Measurements from ENCODE around the gene ZBTB47. TPM values are rescaled to one million over a fixed set of nuclear protein-coding genes. Genes with fewer than 3 reads are reported as not detected.

The ZBTB47 gene
- total RNA-seq, 4 donors from 2014 or later, result 41.5 to 67.6 (median 50.3) TPM

DNA sequence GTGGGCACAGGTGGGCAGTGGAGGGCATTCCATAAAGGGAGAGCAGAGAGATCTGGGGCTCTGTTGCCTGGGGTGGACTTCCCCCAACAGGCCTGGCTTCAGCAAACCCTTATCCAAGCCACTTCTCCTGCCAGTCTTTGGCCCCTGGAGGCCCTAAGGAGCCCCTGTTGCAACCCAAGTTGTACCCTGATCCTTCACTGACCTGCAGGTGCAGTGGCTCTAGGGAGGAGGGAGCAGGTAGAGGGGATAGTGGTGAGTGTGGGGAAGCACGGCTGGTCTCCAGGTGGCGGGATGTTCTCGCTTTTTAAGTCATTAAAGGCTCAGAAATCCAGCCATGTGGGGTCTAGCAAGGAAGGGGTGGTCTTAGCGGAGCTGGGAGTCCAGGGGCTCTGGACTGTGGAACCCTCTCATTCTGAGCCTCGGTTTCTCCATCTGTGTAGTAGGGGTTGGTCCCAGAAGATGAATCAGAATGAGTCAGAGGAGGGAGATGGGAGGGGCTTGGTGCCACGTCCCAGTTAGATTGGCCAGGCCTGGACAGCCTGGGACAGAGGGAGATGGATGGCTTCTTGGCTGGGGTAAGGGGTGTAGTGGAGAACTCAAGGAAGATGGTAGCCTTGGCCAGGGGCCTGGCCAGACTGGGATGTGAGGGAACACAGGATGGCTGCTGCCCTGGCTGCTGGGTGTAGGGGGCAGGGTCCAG is 2.6 kb downstream of the ZBTB47 start:
- TF ChIP-seq, protein P1, sequence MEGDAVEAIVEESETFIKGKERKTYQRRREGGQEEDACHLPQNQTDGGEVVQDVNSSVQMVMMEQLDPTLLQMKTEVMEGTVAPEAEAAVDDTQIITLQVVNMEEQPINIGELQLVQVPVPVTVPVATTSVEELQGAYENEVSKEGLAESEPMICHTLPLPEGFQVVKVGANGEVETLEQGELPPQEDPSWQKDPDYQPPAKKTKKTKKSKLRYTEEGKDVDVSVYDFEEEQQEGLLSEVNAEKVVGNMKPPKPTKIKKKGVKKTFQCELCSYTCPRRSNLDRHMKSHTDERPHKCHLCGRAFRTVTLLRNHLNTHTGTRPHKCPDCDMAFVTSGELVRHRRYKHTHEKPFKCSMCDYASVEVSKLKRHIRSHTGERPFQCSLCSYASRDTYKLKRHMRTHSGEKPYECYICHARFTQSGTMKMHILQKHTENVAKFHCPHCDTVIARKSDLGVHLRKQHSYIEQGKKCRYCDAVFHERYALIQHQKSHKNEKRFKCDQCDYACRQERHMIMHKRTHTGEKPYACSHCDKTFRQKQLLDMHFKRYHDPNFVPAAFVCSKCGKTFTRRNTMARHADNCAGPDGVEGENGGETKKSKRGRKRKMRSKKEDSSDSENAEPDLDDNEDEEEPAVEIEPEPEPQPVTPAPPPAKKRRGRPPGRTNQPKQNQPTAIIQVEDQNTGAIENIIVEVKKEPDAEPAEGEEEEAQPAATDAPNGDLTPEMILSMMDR (IDR thresholded peaks at IDR 0.05), result no peak
- DNase-seq (ENCODE audit: low spot score) (no peak), ATAC-seq (ENCODE audit: low FRiP score) (no peak)

DNA sequence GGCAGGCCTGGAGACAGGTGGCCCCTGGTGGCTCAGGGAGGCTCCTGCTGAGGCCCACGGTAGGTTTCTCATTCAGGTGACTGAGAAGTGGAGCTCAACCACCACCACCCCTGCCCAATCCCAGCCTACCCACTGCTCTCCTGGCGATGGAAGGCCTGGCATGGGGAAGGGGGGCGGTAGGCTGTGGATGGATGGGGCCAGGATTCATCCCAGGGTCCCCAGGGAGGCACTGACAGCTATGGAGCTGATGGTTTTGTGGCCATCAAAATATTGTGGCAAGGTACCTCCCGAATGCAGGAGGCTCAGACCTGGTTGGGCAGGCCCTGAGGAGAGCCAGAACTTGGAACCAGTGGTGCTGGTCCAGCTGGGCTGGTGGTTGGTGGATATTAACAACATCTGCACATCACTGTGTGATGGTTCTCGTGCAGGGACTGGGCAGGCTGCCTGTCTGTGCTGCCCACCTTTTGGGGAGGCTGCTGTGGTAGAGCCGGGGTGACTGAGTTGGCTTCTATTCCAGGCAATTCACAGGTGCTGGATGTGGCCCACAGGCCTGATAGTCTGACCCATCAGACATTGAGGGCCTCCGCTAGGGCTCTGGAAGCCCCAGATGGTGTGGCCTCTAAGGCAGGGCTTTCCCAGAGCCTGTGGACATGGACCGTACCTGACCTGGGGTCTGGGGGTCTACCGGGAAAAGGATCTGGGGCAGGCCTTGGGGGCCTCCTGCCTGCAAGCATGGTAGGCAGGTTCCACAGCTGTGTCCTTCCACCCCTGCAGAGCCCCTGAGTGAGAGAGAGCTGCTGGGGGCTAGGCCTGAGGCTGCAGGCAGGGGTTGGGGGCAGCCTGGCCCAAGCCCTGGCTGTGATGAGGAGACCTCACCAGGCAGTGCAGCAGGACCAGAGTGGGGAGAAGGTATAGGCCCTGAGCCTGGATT is 3.4 kb downstream of the ZBTB47 start:
- TF ChIP-seq, protein P1 (IDR thresholded peaks at IDR 0.05), result no peak
- ATAC-seq (ENCODE audit: low FRiP score) (no peak), DNase-seq (ENCODE audit: low spot score) (no peak)

DNA sequence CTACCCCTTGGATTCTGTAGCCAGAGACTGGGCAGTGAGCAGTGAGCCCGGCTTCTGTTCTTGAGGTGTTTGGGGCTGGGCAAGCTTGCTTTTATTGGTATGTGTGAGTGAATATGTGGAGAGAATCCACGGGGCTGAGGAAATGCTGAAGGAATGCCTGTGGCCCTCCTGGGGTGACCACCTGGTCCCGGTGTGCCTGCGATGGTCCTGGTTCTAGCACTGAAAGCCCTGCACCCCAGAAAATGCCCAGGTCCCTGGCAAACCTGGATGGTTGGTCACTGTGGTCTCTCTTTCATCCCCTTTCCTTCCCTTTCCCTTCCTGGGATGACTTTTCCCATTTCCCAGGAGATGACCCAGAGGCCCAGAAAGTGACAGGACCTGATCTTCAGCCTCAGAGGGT is 4.2 kb downstream of the ZBTB47 start:
- DNase-seq (ENCODE audit: low spot score), result no peak
- TF ChIP-seq, protein P1 (IDR thresholded peaks at IDR 0.05), result no peak
- no peak for ATAC-seq (ENCODE audit: low FRiP score)

DNA sequence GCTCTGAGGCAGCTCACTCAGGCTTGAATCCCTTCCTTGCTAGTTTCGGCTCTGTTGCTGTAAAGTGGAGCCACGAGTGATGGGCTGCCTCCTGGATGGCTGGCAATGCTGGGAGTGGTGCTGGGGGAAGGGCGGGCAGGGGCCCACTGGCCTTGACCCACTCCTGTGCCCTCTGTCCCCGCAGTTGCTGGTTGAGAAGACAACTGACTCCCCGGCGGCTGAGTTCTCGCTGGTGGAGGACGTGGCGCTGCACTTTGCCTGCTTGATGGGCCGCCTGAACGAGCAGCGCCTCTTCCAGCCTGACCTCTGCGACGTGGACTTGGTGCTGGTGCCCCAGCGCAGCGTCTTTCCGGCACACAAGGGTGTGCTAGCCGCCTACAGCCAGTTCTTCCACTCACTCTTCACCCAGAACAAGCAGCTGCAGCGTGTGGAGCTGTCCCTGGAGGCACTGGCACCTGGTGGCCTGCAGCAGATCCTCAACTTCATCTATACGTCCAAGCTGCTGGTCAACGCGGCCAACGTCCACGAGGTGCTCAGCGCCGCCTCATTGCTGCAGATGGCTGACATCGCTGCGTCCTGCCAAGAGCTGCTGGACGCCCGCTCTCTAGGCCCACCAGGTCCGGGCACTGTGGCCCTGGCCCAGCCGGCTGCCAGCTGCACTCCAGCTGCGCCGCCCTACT is 4.7 kb downstream of the ZBTB47 start:
- TF ChIP-seq, protein P1 (IDR thresholded peaks at IDR 0.05), result no peak
- DNase-seq (ENCODE audit: low spot score), result no peak
- no peak for ATAC-seq (ENCODE audit: low FRiP score)

DNA sequence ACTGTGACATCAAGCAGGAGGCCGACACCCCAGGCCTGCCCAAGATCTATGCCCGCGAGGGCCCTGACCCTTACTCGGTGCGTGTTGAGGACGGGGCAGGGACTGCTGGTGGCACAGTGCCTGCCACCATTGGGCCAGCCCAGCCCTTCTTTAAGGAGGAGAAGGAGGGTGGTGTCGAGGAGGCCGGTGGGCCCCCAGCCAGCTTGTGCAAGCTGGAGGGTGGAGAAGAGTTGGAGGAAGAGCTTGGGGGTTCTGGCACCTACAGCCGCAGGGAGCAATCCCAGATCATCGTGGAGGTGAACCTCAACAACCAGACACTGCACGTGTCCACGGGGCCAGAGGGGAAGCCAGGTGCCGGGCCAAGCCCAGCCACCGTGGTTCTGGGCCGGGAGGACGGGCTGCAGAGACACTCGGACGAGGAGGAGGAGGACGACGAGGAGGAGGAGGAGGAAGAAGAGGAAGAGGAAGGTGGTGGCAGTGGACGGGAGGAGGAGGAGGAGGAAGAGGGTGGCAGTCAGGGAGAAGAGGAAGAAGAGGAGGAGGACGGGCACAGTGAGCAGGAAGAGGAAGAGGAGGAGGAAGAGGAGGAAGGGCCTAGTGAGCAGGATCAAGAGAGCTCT is 5.4 kb downstream of the ZBTB47 start:
- ATAC-seq (ENCODE audit: low FRiP score) (no peak), DNase-seq (ENCODE audit: low spot score) (no peak)
- TF ChIP-seq, protein P1 (IDR thresholded peaks at IDR 0.05), result no peak

DNA sequence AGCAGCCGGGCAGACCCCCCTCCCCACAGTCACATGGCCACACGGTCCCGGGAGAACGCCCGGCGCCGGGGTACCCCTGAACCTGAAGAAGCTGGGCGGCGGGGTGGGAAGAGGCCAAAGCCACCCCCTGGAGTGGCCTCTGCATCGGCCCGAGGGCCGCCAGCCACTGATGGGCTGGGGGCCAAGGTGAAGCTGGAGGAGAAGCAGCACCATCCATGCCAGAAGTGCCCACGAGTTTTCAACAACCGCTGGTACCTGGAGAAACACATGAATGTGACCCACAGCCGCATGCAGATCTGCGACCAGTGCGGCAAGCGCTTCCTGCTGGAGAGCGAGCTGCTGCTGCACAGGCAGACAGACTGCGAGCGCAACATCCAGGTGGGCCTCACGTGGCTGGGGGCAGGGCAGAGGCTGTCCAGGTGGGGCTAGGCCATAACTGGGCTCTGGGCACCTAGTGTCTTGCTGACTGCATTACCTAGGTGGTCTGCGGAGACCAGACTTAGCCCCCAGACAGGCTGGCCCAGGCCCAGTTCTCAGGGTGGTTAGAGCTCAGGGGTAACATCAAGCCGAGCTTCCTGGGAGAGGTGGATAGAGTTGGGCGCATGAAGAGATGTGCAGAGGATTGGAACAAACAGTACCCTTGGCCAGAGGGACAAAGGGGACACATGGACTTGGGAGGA is 6.1 kb downstream of the ZBTB47 start:
- ATAC-seq (ENCODE audit: low FRiP score) (no peak), DNase-seq (ENCODE audit: low spot score) (no peak)
- TF ChIP-seq, protein P1 (IDR thresholded peaks at IDR 0.05), result no peak
